GM19193 (cell line): ENCODE data around the gene TBC1D23.

Source experiments
- POLR2A ChIP-seq: IDR thresholded peaks from 4 replicates; pipeline ENCODE4 v1.6.1; 2011; ENCODE audit not compliant: insufficient read depth, insufficient read length; ENCODE audit errors: extremely low read depth

The TBC1D23 gene

GRCh38 chr3:100245136-100245535 lies 15.7 kb upstream of the TBC1D23 start:
- no peak for TF ChIP-seq POLR2A

- TF ChIP-seq POLR2A: no peak
Observed at GRCh38 chr3:100245927-100246326, 14.9 kb upstream of the TBC1D23 start.

GRCh38 chr3:100246999-100247398 lies 13.8 kb upstream of the TBC1D23 start:
- no peak for TF ChIP-seq POLR2A

GRCh38 chr3:100252001-100252400 lies 8.8 kb upstream of the TBC1D23 start:
- no peak for TF ChIP-seq POLR2A

GRCh38 chr3:100254168-100254777 lies 6.5 kb upstream of the TBC1D23 start:
- no peak for TF ChIP-seq POLR2A

GRCh38 chr3:100256731-100257151 lies 4.1 kb upstream of the TBC1D23 start:
- no peak for TF ChIP-seq POLR2A

- no peak for TF ChIP-seq POLR2A
Observed at GRCh38 chr3:100257586-100257985, 3.2 kb upstream of the TBC1D23 start.

- no peak for TF ChIP-seq POLR2A
Observed at GRCh38 chr3:100260081-100260684, 609 bp upstream of the TBC1D23 start.

DNA sequence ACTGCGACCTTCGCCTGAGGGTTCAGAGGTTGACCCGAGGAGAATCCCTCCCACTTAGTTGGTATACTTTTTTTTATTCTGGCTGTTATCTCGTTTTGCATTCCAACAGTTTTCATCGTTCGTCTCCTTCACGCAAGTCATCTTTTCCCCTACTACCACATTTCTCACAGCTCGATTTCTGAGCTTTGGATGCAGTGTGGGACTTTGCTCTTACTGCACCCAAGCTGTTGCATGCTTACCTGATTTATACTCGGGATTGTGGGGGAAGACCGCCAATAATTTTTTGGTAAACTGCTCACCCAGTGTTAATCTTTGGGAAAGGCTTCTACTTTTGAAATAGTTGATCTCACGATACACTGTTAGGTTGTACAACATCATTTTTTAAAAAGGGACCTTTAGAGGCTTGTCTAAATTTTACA lies 702 bp downstream of the TBC1D23 start:
- no peak for TF ChIP-seq POLR2A

DNA sequence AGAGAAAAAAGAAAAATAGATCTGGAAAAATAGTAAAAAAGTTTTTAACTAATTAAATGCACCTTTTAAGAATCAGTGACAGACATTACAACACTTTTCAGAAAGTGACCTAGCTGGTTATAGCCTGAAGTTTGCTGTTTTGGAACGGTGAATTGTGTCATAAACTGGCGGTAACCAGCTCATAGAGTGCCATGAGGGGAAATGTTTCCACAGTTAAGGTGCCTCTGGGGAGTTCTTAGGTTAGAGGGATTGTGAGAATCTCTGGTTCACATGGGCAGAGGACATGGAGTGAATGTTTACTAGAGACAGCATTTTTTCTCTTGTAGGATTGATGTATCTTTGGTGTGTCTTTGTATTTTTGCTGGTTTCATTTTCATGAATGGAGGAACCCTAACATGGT lies 2.8 kb downstream of the TBC1D23 start:
- no peak for TF ChIP-seq POLR2A

DNA sequence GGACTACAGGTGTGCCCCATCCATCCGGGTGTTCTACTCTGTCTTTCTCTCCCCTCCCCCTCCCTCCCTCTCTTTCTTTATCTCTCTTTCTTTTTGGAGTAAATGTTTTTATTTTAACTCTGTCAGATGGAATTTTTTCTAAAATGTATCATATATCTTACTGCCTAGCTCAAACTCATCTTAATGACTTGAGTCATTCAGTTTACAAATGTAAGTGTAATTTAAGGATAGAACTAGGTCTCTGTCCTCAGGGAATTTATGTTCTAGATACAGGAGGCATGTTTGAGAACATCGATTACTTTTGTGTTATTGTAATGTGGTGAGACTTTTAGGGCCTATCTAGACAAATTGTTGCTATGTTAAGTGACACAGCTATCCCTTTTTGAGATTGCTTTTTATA lies 3.5 kb downstream of the TBC1D23 start:
- TF ChIP-seq POLR2A: no peak

DNA sequence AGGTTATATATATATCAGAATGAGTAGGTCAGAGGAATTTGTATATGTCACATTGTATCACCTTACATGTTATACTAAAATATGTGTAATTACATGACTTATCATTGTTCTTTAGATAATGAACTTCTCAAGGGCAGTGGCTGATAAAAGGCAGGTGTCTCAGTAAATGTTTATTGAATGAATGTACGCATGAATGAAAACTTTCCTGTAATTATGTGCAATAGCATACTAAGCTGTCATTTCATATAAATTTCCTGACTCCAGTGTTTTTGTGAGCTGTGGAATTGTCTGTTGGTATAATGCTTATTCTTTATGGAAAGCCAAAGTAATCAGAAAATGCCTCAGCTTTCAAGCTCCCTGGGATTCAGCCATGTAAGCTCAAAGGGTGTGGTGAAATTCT lies 4.2 kb downstream of the TBC1D23 start:
- no peak for TF ChIP-seq POLR2A

DNA sequence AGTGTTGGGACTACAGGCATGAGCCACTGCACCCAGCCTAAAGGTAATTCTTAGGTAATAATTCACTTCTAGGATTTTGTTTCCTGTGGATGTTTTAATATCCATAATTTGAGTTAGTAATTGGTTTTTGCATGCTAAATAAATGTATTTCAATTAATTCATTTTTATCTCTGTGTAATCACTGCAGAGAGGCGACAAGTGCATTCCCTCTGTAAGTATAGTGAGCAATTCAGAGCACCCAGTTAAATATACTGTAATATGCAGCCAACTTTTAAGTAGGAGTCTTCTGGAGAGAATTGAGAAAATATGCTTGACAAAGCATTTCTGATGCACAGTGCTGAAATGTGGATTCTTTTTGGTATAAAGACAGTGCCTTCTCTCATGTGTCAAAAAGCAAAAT lies 5.7 kb downstream of the TBC1D23 start:
- TF ChIP-seq POLR2A: no peak

DNA sequence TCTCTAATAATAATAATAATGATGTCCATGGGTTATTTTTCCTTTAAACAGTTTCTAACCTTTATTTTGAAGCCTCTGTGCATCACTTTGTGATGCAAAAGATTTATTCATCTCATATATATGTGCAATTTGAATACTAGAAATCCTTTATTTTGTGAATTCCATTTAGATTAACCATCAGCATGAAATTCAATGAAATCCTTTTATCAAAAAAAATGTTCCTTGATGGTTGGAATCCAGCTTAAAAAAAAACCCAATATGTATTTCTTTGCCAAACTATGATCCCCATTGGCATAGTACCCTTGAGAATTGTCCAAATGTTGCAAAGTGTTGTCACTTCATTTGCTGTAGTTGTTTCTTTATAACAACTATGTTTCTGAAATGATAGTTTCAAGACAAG lies 7.4 kb downstream of the TBC1D23 start:
- no peak for TF ChIP-seq POLR2A

GRCh38 chr3:100269001-100269400 lies 8.2 kb downstream of the TBC1D23 start:
- no peak for TF ChIP-seq POLR2A

DNA sequence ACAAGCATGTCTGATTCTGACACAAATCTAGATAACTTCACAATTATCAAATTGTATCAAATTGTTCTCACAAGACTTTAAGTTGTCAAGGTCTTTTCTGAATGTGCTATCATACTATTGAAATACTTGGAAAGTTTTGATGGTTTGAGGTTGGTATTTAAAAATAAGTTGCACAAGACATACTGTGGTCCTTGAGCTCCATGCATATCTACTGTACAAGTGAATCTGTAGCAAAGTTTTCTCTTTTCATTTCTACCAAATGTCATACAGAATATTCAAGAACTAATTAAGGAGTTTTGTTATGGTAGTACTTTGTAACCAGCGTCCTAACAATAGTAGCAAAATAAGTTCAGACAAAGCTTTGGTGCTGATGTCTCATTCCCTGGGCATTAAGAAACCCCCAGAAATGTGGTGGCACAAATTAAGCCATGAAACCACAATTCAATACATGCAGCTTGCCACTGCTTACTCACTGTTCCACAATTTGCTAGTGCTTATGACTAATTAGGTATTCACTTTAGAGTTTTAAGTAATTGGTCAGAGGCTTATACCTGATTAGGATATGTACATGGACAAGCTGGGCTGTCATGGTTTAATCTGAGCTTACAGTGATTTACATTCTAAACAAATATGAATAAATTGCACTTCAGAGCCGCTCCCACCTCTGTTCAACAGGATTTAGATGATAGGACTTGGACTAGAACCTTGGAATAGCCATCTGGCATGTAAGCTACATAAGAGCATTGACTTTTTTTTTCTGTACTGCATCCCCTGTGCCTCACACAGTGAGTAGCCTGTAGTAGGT lies 8.8 kb downstream of the TBC1D23 start:
- no peak for TF ChIP-seq POLR2A
